ENCODE results near the gene AGBL2.
"Not testable (repeated sequence)": the region's sequence is repeated elsewhere in the genome, so short reads cannot be mapped to it uniquely, and the experiment has no call there.

The AGBL2 gene, protein sequence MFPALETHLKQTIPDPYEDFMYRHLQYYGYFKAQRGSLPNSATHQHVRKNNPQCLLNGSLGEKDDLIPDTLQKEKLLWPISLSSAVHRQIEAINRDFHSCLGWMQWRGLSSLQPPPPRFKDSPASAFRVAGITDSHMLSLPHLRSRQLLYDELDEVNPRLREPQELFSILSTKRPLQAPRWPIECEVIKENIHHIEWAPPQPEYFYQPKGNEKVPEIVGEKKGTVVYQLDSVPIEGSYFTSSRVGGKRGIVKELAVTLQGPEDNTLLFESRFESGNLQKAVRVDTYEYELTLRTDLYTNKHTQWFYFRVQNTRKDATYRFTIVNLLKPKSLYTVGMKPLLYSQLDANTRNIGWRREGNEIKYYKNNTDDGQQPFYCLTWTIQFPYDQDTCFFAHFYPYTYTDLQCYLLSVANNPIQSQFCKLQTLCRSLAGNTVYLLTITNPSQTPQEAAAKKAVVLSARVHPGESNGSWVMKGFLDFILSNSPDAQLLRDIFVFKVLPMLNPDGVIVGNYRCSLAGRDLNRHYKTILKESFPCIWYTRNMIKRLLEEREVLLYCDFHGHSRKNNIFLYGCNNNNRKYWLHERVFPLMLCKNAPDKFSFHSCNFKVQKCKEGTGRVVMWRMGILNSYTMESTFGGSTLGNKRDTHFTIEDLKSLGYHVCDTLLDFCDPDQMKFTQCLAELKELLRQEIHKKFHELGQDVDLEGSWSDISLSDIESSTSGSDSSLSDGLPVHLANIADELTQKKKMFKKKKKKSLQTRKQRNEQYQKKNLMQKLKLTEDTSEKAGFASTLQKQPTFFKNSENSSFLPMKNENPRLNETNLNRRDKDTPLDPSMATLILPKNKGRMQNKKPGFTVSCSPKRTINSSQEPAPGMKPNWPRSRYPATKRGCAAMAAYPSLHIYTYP

DNA sequence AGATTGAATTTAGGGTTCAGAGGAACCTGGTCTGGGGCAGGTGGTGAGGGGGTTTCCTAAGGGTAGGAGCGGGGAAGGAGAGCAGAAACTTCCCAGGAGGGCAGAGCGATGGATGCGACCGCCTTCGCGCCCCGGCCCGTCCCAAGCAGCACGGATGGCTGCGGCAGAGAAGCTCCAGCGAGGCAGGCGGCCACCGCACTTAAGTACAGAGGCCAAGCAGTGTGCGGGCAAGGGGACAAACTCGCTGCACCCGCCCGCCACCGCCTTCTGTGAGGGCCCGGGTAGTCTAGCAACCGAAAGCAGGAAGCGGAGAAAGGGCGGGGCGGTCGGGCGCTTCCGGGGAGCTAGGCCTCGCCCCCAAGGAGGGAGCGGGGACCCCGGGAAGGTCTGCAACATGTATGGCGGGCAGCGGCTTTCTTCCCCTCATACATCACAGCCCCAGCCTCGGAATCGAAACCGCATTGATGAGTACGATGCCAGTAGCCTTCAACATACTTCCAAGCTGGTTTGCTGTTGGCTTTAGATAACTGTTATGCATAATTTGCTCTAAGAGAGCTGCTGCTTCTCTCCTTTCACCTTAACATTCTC is at the start of gene AGBL2:
Gene AGBL2, minus strand, starts transcription at position 288 of the 588 bp plus-strand sequence. CDS start 719 bp downstream, outside the sequence.
- in situ Hi-C loops (cut with HindIII; ENCODE audit: low sequenced_read_pairs) = no loop called here

DNA sequence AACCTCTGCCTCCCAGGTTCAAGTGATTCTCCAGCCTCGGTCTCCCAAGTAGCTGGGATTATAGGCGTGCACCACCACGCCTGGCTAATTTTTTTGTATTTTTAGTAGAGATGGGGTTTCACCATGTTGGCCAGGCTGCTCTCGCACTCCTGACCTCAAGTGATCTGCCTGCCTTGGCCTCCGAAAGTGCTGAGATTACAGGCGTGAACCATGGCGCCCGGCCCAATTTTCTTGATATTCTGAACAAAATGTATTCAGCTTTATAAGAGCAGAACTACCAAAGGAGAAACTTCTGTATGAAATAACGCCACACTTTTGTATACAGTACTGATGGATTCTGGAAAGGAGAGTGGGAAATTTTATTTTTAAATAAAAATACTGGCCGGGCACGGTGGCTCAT is 44.1 kb upstream of the AGBL2 start:
- in situ Hi-C loops (cut with HindIII; ENCODE audit: low sequenced_read_pairs) = not testable (repeated sequence)

DNA sequence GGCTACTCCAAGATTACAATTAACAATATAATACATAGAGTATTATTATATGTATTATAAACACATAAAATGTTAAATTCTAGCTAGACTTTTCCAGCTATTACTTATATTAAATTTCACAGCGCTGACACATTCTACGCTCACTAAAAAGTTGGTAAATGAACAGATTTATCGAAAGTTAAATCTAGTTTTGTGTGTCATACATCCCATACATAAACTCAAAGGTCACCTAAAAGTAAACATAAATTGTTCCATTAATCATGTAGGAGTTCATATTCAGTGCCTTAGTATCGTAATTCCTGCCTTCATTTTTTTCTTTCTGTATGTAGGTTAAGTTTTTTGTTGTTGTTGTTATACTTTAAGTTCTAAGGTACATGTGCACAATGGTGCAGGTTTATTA is 41.0 kb upstream of the AGBL2 start:
- in situ Hi-C loops (cut with HindIII; ENCODE audit: low sequenced_read_pairs) = no loop called here

DNA sequence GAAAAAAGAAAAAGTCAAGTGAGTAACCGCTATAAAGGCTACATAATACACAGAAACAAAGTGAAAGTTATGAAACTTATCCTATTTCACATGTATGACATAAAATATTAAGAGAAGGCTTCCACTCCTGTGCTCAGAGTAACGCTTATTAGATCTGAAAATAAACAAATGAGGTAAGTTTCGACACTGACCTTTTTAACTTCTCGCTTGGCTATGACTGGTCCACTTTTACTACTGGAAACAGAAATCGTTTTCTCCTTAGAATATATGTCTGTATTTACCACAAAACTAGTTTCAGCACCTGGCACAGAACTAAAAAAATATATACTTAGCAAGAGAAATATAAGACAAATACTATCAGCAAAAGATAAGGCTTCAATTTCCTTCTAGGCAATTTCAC is 35.6 kb upstream of the AGBL2 start:
- in situ Hi-C loops (cut with HindIII; ENCODE audit: low sequenced_read_pairs) = no loop called here

DNA sequence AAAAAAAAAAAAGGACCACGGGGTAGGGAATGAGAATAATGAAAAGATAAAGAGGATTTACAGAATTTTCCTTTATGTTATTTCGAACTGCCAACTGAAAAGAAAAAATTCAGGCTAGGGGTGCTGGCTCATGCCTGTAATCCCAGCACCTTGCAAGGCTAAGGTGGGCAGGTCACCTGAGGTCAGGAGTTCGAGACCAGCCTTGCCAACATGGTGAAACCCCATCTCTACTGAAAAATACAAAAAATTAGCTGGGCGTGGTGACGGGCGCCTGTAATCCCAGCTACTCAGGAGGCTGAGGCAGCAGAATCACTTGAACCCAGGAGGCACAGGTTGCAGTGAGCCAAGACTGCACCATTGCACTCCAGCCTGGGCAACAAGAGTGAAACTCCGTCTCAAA is 27.3 kb upstream of the AGBL2 start:
- in situ Hi-C loops (cut with HindIII; ENCODE audit: low sequenced_read_pairs) = not testable (repeated sequence)

DNA sequence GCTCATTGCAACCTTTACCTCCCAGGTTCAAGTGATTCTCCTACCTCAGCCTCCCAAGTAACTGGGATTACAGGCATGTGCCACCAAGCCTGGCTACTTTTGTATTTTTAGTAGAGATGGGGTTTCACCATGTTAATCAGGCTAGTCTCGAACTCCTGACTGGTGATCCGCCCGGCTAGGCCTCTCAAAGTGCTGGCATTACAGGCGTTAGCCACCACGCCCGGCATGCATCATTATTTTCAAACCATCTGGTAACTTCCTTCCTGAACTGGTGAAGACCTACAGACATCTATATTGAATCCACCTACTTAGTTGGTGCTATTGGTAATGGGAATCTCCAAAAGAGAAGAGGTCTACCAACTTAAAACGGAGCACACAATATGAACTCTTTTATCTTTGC is 22.6 kb upstream of the AGBL2 start:
- in situ Hi-C loops (cut with HindIII; ENCODE audit: low sequenced_read_pairs) = not testable (repeated sequence)

DNA sequence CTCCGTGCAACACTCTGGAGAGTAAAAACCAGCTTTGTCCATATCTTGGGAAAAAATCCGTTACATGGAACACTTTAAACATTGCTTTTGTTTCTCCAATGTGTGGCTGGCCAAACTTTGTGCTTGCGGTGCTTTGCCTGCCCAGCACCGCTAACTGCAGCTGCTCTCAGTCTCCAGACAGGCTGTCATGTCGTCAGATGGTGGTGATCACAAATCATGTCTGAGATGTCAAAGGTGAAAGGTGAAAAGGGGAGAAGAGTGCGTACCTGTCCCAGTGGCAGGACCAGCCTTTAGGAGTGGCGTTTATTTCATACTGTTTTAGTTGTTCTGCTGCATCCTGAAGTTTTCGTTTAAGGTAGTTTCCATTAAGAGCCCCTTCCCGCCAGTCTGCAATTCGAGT is 17.1 kb upstream of the AGBL2 start:
- in situ Hi-C loops (cut with HindIII; ENCODE audit: low sequenced_read_pairs) = no loop called here

DNA sequence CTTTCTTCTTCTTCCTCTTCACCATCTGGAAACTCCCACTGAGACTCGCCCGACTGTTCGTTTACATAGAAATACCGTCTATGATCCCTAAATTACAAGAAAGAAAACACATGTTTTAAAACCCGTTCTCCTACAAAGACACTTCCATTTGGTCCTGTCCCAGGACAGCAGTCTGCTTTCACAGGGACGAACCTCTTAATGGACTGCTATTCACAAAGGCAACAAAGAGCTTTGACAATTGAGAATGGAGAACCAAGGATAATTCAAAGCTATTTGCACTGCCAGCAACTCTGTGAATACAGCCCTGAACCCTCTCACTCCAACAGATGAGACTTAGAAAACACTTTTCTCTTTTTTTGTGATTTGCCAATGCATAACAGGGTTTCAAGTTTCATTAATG is 16.3 kb upstream of the AGBL2 start:
- in situ Hi-C loops (cut with HindIII; ENCODE audit: low sequenced_read_pairs) = no loop called here

DNA sequence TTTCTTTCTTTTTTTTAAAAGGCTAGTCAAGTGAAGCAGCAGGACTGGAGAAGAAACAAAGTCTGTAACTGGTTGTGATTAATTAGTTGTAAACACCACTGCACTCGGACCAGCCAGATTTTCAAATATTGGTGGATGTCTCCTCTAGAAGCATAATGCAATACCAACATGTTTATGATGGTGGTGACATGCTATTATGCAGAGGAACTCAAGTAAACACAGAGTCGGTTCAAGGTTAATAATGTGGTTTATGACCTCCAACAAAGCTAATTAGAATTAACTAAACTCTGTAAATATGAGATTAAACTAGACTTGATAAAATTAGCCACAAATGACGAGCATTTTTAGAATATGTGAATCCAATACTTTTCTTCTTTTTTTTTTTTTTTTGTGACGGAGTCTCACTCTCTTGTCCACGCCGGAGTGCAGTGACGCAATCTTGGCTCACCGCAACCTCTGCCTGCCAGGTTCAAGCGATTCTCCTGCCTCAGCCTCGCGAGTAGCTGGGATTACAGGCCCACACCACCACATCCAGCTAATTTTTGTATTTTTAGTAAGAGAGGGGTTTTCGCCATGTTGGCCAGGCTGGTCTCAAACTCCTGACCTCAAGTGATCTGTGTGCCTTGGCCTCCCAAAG is 11.8 kb upstream of the AGBL2 start:
- in situ Hi-C loops (cut with HindIII; ENCODE audit: low sequenced_read_pairs) = no loop called here

DNA sequence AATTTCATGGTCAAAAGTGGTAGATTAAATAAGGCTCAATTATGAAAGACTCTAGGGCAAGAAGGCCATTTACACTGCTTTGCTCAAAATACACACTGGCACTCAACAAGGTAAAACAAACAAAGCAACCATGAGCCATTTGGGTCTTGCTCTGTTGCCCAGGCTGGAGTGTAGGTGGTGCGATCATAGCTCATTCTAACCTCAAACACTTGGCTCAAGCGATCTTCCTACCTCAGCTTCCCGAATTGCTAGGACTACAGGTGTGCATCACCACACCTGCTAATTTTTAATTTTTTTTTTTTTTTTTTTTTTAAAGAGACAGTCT is 10.9 kb upstream of the AGBL2 start:
- in situ Hi-C loops (cut with HindIII; ENCODE audit: low sequenced_read_pairs) = no loop called here

DNA sequence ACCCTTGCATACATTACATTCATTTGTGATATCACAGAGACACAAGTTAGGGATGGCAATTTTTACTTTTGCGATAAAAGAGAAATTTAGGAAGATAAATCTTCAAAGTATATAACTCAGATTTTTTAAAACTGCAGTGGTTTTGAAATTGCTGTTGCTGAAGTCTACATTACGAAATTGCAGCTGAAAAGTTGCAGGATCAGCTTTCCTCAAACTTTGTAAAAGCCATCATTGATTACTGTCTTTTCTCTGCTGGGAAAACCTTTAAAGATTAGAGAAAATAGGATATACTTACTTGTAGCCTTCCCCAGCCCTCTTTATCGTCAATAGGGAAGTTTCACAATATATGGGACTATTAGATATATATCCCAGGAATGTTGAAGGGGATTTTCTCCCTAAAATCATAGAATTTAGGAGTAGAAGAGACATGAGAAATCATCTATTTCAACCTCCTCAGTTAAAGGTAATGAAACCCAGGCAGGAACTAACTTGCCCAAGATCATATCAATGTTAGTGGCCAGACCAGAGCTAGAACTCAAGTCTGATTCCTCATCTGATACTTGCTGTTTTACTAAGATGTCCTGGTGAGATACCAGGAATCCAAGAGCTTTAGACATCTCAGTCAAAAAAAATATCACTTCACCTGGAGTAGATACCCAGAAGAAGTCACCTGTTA is 10.4 kb upstream of the AGBL2 start:
- in situ Hi-C loops (cut with HindIII; ENCODE audit: low sequenced_read_pairs) = no loop called here

DNA sequence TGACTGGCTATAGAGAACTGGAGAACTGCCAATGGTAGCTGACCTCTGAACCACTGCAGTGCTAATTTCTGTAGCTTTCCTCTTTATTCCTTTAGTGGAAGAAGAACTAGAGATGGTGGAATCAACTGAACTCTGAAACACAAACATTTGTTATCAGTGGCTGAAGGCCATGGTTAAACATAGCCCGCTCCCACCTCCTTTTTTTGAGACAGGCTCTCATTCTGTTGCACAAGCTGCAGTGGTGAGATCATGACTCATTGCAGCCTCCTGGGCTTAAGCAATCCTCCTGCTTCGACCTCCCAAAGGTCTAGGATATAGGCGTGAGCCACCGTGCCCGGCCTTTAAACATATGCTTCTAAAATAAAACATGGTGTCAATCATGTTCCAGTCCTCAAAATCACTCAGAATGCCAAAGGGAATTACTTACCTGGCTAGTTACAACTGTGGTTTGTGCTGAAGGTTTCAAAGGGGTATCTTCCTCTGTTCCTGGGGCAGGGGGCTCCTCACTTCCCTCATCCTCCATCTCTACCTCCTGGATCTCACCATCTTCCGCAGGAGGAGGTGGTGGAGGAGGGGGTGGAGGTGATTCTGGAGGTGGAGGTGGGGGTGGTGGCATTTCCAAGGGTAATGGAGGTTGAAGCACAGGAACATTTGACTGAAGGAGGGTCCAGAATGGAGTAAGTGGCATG is 9.0 kb upstream of the AGBL2 start:
- in situ Hi-C loops (cut with HindIII; ENCODE audit: low sequenced_read_pairs) = no loop called here

DNA sequence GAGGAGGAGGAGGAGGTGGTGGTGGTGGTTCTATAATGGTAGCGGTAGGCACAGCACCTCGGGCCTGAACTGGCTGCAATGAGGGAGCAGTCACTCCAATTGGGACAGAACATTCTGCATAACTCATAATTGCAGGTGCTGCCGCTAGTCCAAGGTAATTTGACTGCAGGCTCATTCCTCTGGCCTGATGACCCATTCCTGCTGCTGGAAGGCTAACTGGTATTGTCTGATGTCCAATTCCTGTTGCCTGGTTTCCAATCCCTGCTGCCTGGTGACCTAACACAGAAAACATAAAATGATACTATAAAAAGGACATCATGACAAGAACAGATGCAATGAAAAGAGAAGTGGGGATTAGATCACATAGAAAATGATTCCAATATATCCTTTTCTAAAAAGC is 7.9 kb upstream of the AGBL2 start:
- in situ Hi-C loops (cut with HindIII; ENCODE audit: low sequenced_read_pairs) = no loop called here

DNA sequence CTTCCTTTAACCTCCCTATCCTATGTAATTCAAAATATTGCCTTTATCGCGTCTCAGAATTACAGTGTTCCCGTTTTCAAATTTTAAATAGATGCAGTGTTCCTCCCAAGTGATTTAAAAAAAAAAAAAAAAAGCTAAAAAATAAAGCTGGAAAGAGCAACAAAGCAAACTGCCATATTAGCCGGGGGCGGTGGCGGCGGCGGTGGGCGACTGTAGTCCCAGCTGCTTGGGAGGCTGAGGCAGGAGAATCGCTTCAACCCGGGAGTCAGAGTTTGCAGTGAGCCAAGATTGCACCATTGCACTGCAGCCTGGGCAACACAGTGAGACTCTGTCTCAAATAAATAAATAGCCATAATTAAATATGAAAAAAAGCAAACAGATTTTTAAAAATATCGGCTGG is 5.5 kb upstream of the AGBL2 start:
- in situ Hi-C loops (cut with HindIII; ENCODE audit: low sequenced_read_pairs) = no loop called here

DNA sequence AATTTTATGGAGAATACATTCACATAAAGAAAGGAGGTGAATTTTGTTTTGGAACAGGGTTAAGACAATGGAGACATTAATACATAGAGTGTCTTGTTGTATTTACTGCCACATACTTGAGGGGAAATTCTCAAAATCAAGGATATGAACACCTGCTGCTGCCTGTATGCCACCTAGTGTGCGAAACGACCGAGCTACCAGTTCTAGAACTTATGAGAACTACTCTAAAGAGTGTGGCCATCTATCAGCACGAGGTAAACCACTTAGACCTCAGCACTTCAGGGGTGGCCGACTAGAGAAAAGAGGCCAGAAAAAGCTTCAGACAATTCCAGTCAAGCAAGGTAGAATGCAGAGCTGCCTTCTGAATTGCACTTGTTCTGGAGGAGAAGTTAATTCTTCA is 1.5 kb upstream of the AGBL2 start:
- in situ Hi-C loops (cut with HindIII; ENCODE audit: low sequenced_read_pairs) = no loop called here

DNA sequence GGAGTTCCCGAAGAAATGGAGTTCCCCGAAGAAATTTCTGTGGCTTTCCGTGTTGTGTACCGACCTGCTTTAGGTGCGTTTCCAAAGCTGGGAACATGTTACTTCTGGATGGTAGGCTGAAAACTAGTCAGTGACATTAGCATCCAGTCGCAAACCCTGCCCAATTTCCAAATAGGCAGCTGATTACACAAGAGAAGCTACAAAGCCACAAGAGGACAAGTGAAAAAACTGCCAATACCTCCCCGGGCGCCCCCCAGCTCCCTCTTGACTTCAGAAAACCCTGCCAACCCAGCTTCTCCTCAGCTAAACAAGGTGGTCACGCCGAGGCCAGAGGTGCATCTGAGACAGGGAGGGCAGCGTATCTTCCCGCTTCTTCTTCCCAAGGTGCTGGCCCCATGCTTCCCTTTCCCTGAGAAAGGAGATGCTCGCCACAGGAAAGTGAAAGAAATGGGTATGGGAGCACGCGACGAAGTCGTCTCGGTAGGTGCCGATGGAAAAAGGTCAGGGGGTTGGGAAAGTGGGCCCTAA is 551 bp downstream of the AGBL2 start:
- in situ Hi-C loops (cut with HindIII; ENCODE audit: low sequenced_read_pairs) = no loop called here

DNA sequence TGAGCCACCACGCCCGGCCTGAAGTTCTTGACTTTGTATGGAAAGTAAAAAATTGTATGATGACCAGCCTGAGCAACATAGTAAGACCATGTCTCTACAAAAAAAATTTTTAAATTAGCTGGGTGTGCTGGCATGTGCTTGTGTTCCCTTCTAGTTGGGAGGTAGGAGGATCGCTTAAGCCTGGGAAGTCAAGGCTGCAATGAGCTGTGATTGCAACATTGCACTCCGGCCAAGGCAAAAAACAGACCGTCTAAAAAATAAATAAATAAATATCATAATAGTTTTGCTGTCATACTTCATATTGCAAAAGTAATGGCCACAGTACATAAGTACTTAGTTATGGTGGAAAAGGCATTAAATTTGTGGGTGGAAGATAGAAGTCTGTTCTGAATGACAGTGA is 3.4 kb downstream of the AGBL2 start:
- in situ Hi-C loops (cut with HindIII; ENCODE audit: low sequenced_read_pairs) = no loop called here

DNA sequence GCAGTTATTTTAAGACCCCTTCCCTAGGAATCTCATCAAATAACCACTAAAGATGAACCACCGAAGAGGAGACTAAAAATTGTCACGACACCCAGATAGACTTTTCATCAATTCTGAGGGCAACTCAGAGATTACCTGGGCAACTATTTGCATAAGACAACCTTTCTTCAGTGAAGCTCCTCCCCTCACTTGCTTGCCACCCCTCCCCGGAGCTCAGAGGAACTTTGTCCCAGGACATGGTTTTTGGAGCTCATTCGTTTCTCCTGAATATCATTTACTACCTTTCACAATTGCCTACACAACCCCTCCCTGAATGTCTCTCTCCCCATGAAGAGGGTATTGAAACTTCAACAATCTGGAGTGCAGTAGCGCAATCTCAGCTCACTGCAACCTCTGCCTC is 3.9 kb downstream of the AGBL2 start:
- in situ Hi-C loops (cut with HindIII; ENCODE audit: low sequenced_read_pairs) = no loop called here

DNA sequence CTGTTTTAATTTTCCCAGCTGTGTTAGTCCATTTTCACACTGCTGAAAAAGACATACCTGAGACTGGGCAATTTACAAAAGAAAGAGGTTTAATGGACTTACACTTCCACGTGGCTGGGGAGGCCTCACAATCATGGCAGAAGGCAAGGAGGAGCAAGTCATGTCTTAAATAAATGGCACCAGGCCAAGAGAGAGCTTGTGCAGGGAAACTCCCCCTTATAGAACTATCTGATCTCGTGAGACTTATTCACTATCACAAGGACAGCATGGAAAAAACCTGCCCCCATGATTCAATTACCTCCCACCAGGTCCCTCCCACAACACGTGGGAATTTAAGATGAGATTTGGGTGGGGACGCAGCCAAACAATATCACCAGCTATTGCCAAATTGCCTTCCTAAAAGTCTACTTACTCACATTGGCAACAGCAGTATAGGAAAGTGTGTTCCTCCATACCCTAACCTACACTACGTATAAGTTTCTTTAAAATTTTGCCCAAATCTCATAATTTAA is 7.8 kb downstream of the AGBL2 start:
- in situ Hi-C loops (cut with HindIII; ENCODE audit: low sequenced_read_pairs) = not testable (repeated sequence)

DNA sequence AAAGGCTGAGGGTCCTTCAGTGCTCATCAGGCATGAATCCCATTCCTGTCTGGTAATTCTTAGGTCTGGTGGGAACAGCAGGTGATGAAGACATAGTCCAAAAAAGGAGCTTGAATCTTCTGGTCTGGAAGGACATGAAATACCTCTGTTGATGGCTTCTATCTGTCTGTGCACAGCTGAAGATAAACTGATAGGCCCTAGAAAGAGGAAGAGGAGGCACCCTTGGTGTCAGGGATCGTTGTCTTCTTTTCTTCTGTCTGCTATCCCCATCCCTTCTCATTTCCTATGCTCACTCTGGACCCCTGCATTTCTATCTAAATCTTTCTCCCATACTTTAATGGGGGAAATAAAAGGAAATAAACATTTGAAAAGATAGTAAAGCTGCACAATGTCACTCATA is 9.4 kb downstream of the AGBL2 start:
- in situ Hi-C loops (cut with HindIII; ENCODE audit: low sequenced_read_pairs) = no loop called here

All from DLD1 (cell line).